Activated CD8-positive, alpha-beta memory T cell treated with anti-CD3 and anti-CD28 coated beads, Interleukin-2, amount 50 U/mL, for 24 hours (primary cell): ENCODE measurements around the gene TNPO2.

Experiments
- DNase-seq: peaks from one replicate; pipeline ENCODE4 v3.0.0-alpha.2; 2020; ENCODE audit errors: extremely low read depth

TNPO2 gene

DNA sequence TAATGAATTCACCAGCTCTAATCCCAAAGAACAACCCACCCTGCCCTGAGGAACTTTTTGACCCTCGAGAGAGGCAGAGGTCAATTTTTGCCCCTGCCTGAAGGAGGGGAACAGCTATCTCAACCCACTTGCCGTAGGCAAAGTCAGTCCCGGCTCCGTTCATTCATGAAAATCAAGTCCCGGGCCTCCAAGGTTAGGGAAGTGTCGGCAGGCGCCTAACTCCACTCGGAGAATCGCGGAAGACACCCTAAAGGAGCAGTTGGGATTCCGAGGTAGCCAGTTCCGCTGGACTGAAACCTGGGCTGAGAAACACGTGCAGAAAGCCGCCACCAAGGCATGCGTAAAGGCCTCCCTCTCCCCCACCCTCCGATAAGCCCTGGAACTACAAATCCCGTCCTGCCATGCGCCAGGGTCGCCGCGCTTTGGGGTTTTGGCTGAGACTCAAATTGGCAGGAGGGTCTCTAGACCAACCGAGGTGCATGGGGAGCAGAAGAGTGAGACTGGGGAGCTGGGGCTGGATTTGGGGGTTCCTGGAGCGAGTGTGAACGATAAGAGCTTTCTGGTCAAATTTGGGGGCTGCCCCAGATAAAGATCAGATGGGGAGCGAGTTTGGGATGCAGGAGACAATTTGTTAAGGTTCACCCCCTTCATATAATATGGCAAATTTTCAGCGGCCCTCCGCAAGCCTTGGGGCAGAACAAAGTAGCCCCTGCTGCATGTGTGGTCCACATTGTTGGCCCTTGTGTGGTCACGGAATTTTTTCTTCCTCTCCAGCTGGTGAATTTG is at the start of gene TNPO2:
Gene TNPO2 (minus strand): TSS at position 292 of the 786 bp plus-strand sequence. CDS start 2,955 bp downstream, outside the sequence.
- DNase-seq: no peak

DNA sequence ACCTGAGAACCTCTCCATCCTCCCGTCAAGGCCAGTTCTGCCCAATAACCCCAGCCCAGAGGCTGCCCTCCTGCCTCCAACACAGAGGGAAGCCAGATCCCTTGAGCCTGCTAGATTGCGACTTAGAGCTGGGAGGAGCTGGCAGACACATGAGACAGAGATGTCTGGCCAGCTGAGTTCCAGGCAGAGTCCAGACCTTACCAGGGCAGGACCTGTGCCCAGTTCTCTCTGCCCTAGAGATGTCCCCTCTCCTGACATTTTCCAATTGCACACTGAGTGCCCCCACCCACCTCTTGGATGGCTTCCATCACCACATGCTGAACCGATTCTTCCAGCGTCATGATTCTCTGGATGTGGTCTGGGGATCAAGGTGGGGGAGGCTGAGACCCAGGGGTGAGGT is 48.6 kb upstream of the TNPO2 start:
- DNase-seq: no peak

DNA sequence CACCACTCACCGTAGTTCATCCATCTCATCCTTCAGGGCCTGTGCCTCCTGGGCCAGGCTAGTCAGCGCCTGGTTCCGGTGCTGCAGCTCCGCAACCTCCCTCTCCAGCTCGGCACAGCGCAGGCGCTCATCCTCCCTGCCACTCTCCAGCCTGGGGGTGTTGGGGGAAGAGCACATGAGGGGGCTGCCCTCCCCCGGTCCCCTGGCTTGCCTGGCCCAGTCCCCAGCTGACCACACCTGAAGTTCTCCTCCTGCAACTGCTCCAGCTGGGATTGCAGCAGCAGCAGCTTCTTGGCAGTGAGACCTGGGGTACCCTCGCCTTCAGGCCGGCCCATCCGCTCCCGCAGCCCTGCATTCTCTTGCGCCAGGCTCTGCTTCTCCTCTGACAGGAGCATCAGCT is 47.2 kb upstream of the TNPO2 start:
- no peak for DNase-seq

DNA sequence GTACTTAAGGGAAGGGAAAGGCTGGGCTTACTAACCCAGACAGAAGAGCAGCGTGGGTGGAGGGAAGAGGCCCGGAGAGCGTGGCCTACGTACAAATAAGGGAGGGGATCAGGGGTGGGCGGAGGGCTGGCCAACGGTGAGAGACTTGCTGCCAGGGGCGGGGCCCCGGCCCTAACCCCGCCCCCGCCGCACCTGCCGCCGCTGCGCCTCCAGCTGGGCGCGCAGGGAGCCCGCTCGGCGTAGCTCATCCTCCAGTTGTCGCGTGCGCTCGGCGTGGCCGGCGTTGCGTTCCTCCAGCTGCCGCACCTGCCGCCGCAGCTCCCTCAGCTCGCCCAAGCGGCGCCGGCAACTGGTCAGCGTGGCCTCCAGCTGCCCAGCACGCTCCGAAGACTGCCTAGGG is 46.0 kb upstream of the TNPO2 start:
- no peak for DNase-seq

DNA sequence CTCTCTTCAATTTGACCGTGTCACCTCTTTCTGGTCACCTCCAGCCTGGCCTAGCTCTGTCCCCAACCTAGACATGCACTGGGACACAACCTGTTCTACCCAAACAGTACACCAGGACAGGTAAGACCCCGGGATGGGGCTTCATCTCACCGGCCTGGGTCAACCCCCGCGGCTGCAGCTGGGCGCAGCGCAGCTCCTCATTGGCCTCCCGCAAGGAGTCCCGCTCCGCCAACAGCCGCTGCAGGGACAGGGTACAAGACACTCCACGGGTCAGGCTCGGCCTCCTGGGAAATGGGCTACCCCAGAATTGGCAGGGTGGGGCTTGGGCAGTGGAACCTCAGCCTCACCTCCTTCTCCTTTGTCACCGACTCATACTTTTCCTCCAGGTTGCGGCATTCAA is 43.9 kb upstream of the TNPO2 start:
- DNase-seq: no peak

DNA sequence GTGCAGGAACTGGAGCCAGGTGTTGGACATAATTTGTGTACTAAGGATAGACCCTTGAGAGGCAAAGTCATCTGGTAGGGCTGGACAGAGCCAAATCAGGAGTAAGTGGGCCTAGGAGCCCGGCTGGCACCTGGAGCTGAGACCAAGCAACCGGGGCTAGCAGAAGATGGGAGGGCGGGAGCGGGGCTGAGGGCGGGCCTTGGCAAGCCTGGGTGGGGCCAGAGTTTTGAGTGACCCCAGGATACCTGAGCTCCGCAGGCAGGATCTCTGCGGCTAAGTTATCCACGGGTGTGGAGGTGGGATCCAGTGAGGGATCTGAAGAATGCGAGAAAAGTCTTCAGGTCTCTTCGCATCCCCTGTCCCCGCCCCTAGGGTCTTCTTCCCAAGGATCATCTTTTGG is 43.4 kb upstream of the TNPO2 start:
- no peak for DNase-seq

DNA sequence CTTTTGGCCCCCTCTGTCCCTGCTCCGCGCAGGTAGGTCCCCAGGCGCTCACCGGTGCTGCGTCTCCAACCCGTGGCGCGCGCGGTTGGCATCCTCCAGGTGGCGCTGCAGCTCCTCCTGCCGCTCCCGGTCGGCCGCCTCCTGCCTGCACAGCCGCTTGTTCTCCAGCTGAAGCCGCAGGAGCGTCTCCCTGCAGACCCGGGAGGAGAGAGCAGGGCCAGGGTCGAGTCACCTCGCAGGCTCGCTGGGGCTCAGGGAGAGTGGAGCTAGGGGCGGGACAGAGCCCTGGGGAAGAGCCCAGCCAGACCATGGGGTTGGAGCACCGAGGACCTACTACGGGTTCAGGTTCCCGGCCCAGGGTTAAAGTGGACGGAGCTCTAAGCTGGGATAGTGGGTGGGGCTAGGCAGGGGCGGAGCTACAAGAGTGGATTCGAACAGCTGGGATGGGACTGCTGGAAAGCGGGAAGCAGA is 42.4 kb upstream of the TNPO2 start:
- DNase-seq: no peak

DNA sequence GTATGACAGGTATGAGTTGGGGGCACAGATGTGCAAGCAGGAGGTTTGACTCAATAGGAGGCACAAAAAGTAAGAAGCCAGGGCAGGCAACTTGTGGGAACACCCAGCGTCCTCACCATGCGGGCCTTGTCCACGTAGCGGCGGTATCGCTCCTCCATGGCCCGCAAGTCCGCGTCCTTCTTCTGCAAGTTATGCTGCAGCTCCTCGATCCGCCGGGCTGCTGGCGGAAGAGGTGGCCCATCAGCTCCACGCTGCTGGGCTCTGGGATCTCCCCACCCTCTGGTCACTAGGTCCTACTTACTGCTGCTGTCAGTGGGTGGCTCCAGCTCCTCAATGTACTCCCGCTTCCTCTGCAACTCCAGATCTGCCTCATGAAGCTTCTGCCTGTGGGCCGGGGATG is 41.0 kb upstream of the TNPO2 start:
- DNase-seq: no peak

DNA sequence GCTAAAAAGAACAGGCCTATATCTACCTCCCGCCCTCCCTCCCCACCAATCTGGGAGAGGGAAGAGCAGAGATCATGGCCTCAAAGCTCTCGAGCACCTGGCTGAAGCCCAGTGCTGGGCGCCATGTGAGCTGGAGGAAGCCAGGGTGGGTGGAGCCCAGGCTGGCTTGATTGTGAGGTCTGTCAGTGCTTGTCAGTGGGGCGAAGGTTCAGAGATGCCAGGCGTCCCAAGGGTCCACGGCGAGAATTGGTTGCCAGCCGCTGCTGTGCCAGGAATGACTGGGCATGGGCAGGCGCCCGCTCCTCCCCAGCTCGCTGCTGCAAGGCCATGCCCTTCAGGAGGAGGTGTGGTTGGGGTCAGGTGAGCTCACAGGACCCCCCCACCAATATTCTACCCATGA is 39.4 kb upstream of the TNPO2 start:
- no peak for DNase-seq

DNA sequence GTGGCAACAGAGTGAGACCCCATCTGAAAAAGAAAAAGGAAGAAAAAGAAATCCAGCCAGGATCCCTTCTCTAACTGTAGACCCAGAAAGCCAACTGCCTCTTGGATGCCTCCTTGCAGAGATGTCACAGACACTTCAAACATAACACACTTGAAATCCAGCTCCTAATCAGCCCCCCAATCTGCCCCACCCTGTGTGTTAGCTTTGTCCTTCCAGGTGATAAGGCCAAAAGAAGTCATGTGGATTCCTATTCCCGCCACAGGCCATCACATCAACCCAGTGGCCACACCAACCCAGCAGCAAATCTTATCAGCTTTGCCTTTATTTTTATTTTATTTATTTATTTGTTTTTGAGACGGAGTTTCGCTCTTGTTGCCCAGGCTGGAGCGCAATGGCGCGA is 36.0 kb upstream of the TNPO2 start:
- DNase-seq: no peak

DNA sequence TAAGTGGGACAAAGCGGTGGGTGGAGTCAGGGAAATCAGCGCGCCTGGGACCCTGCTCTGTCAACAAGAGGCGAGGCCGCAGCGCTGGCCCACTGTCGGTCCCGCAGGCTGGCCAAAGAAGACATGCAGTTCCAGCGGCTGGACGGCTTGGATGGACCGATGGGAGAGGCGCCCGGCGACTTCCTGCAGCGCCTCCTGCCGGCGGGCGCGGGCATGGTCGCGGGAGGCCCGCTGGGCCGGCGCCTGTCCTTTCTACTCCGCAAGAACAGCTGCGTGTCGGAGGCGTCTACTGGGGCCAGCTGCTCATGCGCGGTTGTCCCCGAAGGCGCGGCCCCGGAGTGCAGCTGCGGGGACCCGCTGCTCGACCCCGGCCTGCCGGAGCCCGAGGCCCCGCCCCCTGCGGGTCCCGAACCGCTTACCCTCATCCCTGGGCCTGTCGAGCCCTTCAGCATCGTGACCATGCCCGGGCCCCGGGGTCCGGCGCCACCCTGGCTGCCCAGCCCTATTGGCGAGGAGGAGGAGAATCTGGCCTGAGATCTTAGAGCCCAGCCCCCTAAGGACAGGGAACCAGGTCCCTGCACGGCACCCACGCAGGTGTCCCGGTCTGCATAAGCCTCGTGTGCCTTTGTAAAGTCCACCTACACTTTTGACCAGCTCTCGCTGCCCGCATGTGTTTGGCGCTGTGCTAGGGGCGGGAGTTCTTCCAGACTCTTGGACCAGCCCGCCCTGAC is 34.0 kb upstream of the TNPO2 start:
- no peak for DNase-seq

DNA sequence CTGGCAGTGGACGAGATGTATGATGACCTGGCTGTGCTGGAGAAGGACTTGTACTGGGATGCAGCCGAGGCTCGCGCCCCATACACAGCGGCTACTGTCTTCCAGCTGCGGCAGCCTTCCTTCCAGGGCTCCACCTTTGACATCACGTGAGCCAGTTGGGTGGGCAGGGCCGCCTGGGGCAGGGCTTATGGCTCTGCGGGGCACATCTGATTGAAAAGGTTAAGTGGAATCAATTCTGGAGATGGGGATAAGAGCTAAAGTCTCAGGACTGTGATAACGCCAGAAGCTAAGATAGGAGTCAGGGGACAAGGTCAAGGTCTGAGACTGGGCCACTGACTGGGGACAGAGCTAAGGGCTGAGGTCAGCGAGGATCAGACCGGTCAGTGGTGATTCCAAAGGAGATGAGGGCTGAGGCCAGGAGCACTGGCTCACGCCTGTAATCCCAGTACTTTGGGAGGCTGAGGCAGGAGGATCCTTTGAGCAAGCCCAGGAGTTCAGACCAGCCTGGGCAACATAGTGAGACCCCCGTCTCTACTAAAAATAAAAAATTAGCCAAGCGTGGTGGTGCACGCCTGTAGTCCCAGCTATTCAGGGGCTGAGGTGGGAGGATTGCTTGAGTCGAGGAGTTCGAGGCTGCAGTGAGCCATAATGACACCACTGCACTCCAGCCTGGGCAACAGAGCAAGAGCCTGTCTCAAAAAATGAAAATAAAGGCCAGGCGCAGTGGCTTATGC is 32.6 kb upstream of the TNPO2 start:
- no peak for DNase-seq

DNA sequence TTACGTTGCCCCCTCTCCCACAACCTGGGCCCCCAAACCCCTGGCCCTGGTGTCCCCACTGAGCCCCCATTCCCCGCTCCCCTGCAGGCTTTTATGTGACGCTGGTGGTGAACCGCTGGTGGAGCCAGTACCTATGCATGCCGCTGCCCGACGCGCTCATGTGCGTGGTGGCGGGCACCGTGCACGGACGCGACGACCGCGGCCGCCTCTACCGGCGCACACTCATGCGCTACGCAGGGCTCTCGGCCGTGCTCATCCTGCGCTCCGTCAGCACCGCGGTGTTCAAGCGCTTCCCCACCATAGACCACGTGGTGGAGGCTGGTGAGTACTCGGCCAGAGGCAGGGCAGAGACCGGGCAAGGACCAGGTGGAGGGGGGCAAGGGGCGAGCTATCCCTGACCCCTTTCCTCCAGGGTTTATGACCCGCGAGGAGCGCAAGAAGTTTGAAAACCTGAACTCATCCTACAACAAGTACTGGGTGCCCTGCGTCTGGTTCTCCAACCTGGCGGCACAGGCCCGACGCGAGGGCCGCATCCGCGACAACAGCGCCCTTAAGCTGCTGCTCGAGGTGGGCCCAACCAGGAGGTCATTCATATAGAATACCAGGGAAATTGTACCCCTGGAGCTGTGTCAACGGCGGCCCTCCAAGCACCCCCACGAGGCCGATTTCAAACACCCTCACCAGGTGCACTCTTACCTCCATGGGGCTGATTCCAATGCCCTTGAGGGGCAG is 30.9 kb upstream of the TNPO2 start:
- no peak for DNase-seq

DNA sequence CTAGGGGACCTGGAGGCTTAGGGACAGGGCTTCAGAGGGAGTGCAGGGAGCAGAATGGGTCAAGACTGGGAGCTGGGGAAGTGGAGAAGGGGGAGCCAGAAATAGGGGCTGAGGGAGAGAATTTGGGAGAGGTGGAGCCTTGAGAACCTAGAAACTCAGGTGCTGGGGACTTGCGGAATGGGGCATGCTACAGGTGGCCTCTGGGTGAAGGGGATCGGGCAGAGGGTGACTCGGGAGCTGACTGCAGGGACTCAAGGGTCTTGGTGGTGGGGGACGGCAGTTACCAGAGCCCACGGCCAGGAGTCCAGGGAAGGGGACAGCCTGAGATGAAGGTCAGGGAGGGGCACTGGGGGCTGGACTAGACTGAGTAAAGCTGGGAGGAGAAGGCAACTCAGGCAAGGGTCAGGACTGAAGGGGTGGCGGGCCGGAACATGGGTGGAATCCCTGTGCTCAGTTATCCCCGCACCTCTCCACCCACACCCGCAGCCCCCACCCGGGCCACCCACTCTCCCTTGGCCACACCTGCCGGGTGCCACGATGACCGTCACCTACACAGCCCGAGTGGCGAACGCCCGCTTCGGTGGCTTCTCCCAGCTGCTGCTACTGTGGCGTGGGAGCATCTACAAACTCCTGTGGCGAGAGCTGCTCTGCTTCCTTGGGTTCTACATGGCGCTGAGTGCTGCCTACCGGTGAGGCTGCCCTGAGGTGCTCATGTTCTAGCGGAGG is 28.5 kb upstream of the TNPO2 start:
- no peak for DNase-seq

DNA sequence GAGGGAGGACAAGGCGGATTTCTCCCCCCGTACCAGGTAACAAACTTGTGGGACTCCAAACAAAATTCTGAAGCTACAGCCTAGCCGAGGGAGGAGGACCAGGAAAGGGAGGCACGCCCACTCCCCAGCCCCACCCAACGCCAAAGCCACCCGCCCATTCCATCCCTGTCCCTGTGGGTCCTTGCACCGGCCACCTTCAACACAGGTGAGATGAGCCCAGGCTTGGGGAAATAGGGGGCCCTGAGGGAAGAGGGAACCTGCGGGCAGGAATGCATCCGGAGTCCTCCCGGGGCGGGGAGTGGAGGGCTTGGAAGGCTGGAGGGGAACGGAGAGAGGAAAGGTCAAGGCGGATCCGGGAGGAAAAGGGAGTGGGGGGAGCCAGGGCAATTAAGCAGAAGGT is 27.9 kb upstream of the TNPO2 start, which contains the start of gene BEST2:
Gene BEST2 (plus strand): TSS at position 157 of the 400 bp plus-strand sequence. CDS start 802 bp downstream, outside the sequence.
- no peak for DNase-seq

DNA sequence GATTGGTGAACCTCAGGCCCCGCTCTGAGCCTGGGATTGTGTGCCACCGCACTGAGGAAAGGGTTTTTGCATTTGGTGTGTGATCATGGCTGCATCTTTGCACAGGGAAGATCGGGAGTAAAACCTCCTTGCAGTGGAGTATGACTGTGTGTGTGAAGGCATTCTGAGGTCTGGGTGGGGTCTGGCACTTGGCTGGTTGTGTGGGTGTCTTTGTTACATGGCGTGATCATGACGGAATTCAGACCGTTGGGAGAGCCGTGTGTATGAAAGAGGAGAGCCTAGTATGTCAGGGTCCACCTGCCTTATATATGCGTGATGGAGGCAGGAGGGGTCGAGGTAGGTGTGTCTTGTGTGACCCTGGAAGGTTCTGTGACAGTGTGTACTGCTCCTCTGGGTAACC is 27.1 kb upstream of the TNPO2 start:
- DNase-seq: no peak

DNA sequence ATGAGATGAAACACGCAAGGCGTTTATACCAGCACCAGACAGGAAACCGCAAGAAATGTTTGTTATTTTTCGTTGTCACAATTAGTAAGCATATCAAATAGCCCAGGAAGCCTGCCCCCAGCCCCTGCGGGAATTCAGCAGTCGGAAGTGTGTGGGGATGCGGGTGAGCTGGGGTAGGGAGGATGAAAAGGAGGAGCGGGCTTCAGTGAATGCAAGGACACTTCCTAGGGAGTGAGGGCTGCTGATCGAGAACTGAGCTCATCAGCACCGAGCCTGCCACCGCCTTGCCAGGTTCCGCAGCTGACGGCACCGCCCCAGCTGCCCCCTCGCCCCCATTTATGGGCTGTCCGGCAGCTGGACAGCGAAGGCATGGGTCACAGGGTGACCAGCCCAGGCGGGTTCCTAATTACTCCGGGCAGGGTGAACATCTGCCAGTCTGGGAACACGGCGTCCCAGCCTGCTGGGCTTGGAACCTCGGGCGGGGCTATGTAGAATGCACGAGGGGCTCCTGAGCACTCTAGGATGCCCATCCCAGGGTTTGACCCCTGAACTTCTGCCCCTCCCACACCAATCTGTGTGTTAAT is 26.3 kb upstream of the TNPO2 start:
- DNase-seq: no peak

DNA sequence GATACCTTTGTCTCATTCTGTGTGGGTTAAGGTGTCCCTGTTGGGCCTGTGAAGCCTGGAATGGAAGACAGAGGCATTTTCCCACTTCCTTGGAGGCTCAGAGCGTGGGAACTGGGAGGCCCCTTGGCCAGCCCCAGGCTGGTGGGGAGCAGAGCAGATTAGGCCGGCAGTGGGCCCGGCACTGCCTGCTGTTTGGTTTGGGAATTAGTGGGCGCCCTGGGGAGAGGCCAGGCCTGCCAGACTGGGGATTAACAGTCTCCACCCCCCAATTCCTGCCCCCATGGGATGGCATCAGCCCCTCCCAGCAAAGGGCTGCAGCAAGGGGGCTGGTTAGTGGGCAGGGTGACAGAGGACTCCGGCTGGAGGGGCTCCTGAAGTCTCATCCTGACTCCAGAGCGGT is 24.8 kb upstream of the TNPO2 start:
- no peak for DNase-seq

DNA sequence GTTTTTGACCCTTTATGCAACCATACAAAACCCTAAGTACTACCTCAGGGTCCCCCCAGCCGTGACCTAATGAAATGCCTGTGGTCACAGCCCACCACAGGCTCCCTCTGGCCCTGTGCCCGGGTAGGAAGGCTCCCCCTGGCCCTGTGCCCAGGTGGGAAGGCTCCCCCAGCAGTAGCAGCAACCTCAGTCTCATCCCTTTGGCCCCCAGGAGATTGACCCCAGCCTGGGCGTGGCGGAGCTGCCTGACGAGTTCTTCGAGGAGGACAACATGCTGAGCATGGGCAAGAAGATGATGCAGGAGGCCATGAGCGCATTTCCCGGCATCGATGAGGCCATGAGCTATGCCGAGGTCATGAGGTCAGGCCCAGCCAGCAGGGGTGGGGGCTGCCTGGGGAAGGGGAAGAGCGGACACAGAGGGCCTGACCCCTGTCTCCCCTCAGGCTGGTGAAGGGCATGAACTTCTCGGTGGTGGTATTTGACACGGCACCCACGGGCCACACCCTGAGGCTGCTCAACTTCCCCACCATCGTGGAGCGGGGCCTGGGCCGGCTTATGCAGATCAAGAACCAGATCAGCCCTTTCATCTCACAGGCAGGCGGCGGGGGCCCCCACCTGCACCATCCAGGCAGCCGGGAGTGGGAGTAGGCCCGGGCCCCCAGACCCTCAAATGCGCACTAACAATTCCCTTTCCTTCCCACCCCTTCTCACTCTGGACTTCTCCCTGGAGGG is 21.6 kb upstream of the TNPO2 start:
- DNase-seq: no peak

DNA sequence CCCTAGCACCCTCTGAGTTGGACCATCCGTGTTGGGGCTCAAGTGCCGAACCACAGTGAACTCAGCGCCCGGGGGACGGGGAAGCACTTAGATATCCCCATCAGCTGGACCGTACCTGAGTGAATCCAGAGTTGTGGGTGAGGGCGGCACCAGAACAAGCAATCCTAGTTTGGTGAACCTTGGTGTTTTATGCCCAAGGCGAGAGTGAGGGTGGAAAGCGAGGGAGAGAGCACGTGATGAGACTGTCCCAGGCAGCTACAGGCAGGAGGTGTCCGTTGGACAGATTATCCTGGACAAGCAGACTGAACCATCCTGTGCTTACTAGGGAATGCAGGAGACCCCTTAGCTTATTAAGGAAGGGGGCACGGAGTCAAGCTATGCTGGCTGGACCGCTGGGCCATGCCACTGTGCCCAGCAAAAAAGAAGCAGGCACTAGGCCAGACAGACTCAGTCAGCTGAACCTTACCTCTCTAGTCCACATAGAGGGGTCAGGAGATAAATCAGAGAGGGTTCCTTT is 14.2 kb upstream of the TNPO2 start:
- no peak for DNase-seq
